Ishikawa (cell line): ENCODE data around the gene LONP1.

ENCODE experiments used
- EP300 ChIP-seq: IDR thresholded peaks from 2 replicates; pipeline ENCODE4 v1.6.1; 2012; ENCODE audit warnings: borderline replicate concordance
- TAF1 ChIP-seq: IDR thresholded peaks from 2 replicates; pipeline ENCODE4 v1.6.1; 2012; ENCODE audit warnings: low read depth, mild to moderate bottlenecking
- YY1 ChIP-seq: IDR thresholded peaks from 2 replicates; pipeline ENCODE4 v1.6.1; 2012; ENCODE audit warnings: low read depth
- ZBTB7A ChIP-seq: IDR thresholded peaks from 2 replicates; pipeline ENCODE4 v1.6.1; 2012; ENCODE audit warnings: low read depth
- TF ChIP-seq, protein P1 (sequence below): IDR thresholded peaks from 2 replicates; pipeline ENCODE4 v1.6.1; 2012

DNA sequence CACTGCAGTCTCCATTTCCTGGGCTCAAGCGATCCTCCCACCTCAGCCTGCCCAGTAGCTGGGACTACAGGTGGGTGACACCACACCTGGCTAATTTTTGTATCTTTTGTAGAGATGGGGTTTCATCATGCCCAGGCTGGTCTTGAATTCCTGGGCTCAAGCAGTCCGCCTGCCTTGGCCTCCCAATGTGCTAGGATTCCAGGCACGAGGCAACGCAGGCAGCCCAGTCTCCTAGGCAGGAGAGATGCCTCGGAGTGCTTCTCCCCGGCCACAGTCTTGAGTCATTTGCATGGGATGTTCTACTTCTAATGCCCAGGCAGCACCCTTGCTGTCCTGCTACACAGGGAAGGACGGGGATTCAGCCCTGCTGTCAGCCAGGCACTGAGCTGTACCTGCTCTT, 48.3 kb downstream of the LONP1 start:
- TF ChIP-seq YY1 (no peak), EP300 (no peak), ZBTB7A (no peak), TAF1 (no peak)
- TF ChIP-seq, protein P1, sequence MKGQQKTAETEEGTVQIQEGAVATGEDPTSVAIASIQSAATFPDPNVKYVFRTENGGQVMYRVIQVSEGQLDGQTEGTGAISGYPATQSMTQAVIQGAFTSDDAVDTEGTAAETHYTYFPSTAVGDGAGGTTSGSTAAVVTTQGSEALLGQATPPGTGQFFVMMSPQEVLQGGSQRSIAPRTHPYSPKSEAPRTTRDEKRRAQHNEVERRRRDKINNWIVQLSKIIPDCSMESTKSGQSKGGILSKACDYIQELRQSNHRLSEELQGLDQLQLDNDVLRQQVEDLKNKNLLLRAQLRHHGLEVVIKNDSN, result no peak
